HG03196 (cell line): ENCODE measurements around the gene P2RY10.
"Not testable (repeated sequence)": the region's sequence is repeated elsewhere in the genome, so short reads cannot be mapped to it uniquely, and the experiment has no call there.

ENCODE experiments used
- ATAC-seq: cut with Tn5 transposase; IDR thresholded peaks from one replicate; pipeline ENCODE4 v1.9.1; 2021; ENCODE audit not compliant: unreplicated experiment

The P2RY10 gene

GRCh38 chrX:78945186-78945912 lies at the start of gene P2RY10:
Gene P2RY10, plus strand, starts transcription at chrX:78945391. Its CDS starts 15,130 bp downstream, at chrX:78960521.
- peak; percentile 77 for ATAC-seq

GRCh38 chrX:78922754-78923153 lies 22.4 kb upstream of the P2RY10 start:
- ATAC-seq = no peak

- ATAC-seq = peak; percentile 85
Measured at GRCh38 chrX:78923198-78924015, 21.8 kb upstream of the P2RY10 start.

- ATAC-seq = no peak
Measured at GRCh38 chrX:78931814-78932213, 13.4 kb upstream of the P2RY10 start.

GRCh38 chrX:78934866-78935265 lies 10.3 kb upstream of the P2RY10 start:
- ATAC-seq = no peak

- ATAC-seq = no peak
Measured at GRCh38 chrX:78944351-78944750, 840 bp upstream of the P2RY10 start.

- ATAC-seq = no peak
Measured at GRCh38 chrX:78946178-78946931, 1.2 kb downstream of the P2RY10 start.

- ATAC-seq = no peak
Measured at GRCh38 chrX:78950009-78950835, 5.0 kb downstream of the P2RY10 start.

GRCh38 chrX:78957049-78957767 lies 12.0 kb downstream of the P2RY10 start:
- peak; percentile 6 for ATAC-seq

- ATAC-seq = peak; percentile 86
Measured at GRCh38 chrX:78957768-78958130, 12.6 kb downstream of the P2RY10 start.

- no peak for ATAC-seq
Measured at GRCh38 chrX:78958419-78959116, 13.4 kb downstream of the P2RY10 start.

- ATAC-seq = no peak
Measured at GRCh38 chrX:78960888-78961287, 15.7 kb downstream of the P2RY10 start.

- ATAC-seq = no peak
Measured at GRCh38 chrX:78964598-78964997, 19.4 kb downstream of the P2RY10 start.

- peak; percentile 100 for ATAC-seq
Measured at GRCh38 chrX:78979789-78980464, 34.7 kb downstream of the P2RY10 start.

- no peak for ATAC-seq
Measured at GRCh38 chrX:78989349-78989748, 44.2 kb downstream of the P2RY10 start.

GRCh38 chrX:78997870-78998558 lies 52.8 kb downstream of the P2RY10 start:
- ATAC-seq = no peak

- ATAC-seq = not testable (repeated sequence)
Measured at GRCh38 chrX:79007540-79007939, 62.3 kb downstream of the P2RY10 start.
